Hepatocyte (in vitro differentiated cells): Measurements from ENCODE around the gene SLC22A12. TPM values are rescaled to one million over a fixed set of nuclear protein-coding genes. Genes with fewer than 3 reads are reported as not detected.

ENCODE experiments used
- DNase-seq: peaks from one replicate; pipeline ENCODE4 v3.0.0-alpha.2; 2016; ENCODE audit warnings: low spot score
- H2AFZ ChIP-seq: fragments of 200-600 bp; sonication (generic); 2 replicates; pipeline ENCODE4 v1.6.0; 2016; ENCODE audit warnings: antibody characterized with exemption, mild to moderate bottlenecking
- H3K27ac ChIP-seq: fragments of 200-600 bp; sonication (generic); 2 replicates; pipeline ENCODE4 v1.5.1; 2016; ENCODE audit warnings: mild to moderate bottlenecking
- H3K27me3 ChIP-seq: fragments of 200-600 bp; sonication (generic); 2 replicates; pipeline ENCODE4 v1.6.1; 2016
- H3K36me3 ChIP-seq: fragments of 200-600 bp; sonication (generic); replicated peaks from 2 replicates; pipeline ENCODE4 v1.5.1; 2016; ENCODE audit warnings: low read depth; ENCODE audit not compliant: insufficient read depth
- H3K4me1 ChIP-seq: fragments of 200-600 bp; sonication (generic); 2 replicates; pipeline ENCODE4 v1.5.1; 2016; ENCODE audit warnings: mild to moderate bottlenecking, moderate library complexity; ENCODE audit not compliant: insufficient read depth
- H3K4me2 ChIP-seq: fragments of 200-600 bp; sonication (generic); 2 replicates; pipeline ENCODE4 v1.6.0; 2016
- H3K4me3 ChIP-seq: fragments of 200-600 bp; sonication (generic); 2 replicates; pipeline ENCODE4 v1.5.1; 2016; ENCODE audit warnings: mild to moderate bottlenecking
- H3K79me2 ChIP-seq: fragments of 200-600 bp; sonication (generic); 2 replicates; pipeline ENCODE4 v1.6.0; 2017; ENCODE audit warnings: mild to moderate bottlenecking
- H3K9me2 ChIP-seq: fragments of 200-600 bp; sonication (generic); replicated peaks from 2 replicates; pipeline ENCODE4 v1.6.0; 2017; ENCODE audit warnings: mild to moderate bottlenecking; ENCODE audit not compliant: insufficient read depth
- H3K9me3 ChIP-seq: fragments of 200-600 bp; sonication (generic); 2 replicates; pipeline ENCODE4 v1.5.1; 2016; ENCODE audit warnings: low read depth, mild to moderate bottlenecking
- H4K20me1 ChIP-seq: fragments of 200-600 bp; sonication (generic); 2 replicates; pipeline ENCODE4 v1.6.0; 2016; ENCODE audit warnings: mild to moderate bottlenecking; ENCODE audit not compliant: insufficient read depth, poor library complexity, severe bottlenecking
- CTCF ChIP-seq: fragments of 200-600 bp; sonication (generic); IDR thresholded peaks from 2 replicates; pipeline ENCODE4 v1.5.1; 2016; ENCODE audit warnings: antibody characterized with exemption, mild to moderate bottlenecking; ENCODE audit not compliant: poor library complexity
- EZH2 ChIP-seq: fragments of 200-600 bp; sonication (generic); IDR thresholded peaks from 2 replicates; pipeline ENCODE4 v1.6.1; 2016; ENCODE audit warnings: antibody characterized with exemption, mild to moderate bottlenecking, borderline replicate concordance
- EZH2phosphoT487 ChIP-seq: fragments of 200-600 bp; sonication (generic); IDR thresholded peaks from one replicate; pipeline ENCODE4 v1.6.1; 2018; ENCODE audit warnings: antibody characterized with exemption, mild to moderate bottlenecking, low read depth, moderate library complexity; ENCODE audit not compliant: unreplicated experiment, severe bottlenecking
- WGBS: methylation state at CpG from one replicate; pipeline ENCODE4 v1.1.6; 2016; ENCODE audit warnings: low lambda C conversion rate; ENCODE audit errors: missing lambda C conversion rate; 5-methylcytosine and 5-hydroxymethylcytosine counted together
- polyA plus RNA-seq: library from polyadenylated mRNA; unstranded; fragments of >200 nt; fragmentation: Nextera tagmentation; extraction: Ambion mirVana; gene quantifications from 2 replicates; pipeline ENCODE4 v1.2.1, GENCODE V29; 2016
- total RNA-seq: library from RNA; depleted of rRNA; stranded (reverse); fragments of >200 nt; gene quantifications from 2 replicates; pipeline ENCODE4 v1.2.3, GENCODE V29; 2014

Gene SLC22A12
- total and polyA plus RNA-seq, 2 experiments from 2014 or later: 0.11 TPM; not detected in 1

GRCh38 chr11:64605656-64606585 is 14.9 kb downstream of the SLC22A12 start:
- Histone ChIP-seq H3K4me1 (no peaks in the 10 kb centered on the region), H3K79me2 (no peaks in the 10 kb centered on the region), H3K9me3 (no peaks in the 10 kb centered on the region), H2AFZ (no peak overlapping the region), H3K27ac (no peak overlapping the region), H4K20me1 (no peaks in the 10 kb centered on the region), H3K36me3 (no peaks in the 10 kb centered on the region), H3K4me2 (no peak overlapping the region), H3K9me2 (no peaks in the 10 kb centered on the region), H3K4me3 (no peak overlapping the region), H3K27me3 (no peaks in the 10 kb centered on the region)
- TF ChIP-seq EZH2: no peak
- TF ChIP-seq CTCF: no peak
- no peak for TF ChIP-seq EZH2phosphoT487
- DNase-seq: no peak
- 82% methylated on average over 16 of the region's 21 CpGs for WGBS

- H3K9me2 ChIP-seq: no peaks in the 10 kb centered on the region
- TF ChIP-seq EZH2phosphoT487 (no peak), CTCF (no peak), EZH2 (no peak)
- WGBS: 95% methylated on average over 22 of the region's 23 CpGs
Observed at GRCh38 chr11:64606796-64607380, 15.9 kb downstream of the SLC22A12 start.

GRCh38 chr11:64607381-64607985 is 16.5 kb downstream of the SLC22A12 start:
- Histone ChIP-seq H3K9me2 (no peaks in the 10 kb centered on the region), H3K4me3 (no peak overlapping the region), H3K4me2 (no peak overlapping the region), H3K9me3 (no peaks in the 10 kb centered on the region), H3K79me2 (no peaks in the 10 kb centered on the region), H3K36me3 (no peaks in the 10 kb centered on the region), H3K27me3 (no peaks in the 10 kb centered on the region), H2AFZ (no peak overlapping the region), H3K27ac (no peak overlapping the region), H3K4me1 (no peaks in the 10 kb centered on the region), H4K20me1 (no peaks in the 10 kb centered on the region)
- TF ChIP-seq EZH2 (no peak), CTCF (no peak), EZH2phosphoT487 (no peak)
- WGBS: 96% methylated on average over 29 of the region's 55 CpGs
- no peak for DNase-seq

More at GRCh38 chr11:64606796-64607380, 15.9 kb downstream of the SLC22A12 start:
- no peaks in the 10 kb centered on the region for H3K36me3 ChIP-seq
- no peaks in the 10 kb centered on the region for H3K4me1 ChIP-seq
- H3K27me3 ChIP-seq: no peaks in the 10 kb centered on the region
- no peak overlapping the region for H3K4me2 ChIP-seq
- no peaks in the 10 kb centered on the region for H3K9me3 ChIP-seq
- H4K20me1 ChIP-seq: no peaks in the 10 kb centered on the region
- no peaks in the 10 kb centered on the region for H3K79me2 ChIP-seq
- H3K27ac ChIP-seq: no peak overlapping the region
- DNase-seq: no peak
- no peak overlapping the region for H3K4me3 ChIP-seq
- no peak overlapping the region for H2AFZ ChIP-seq
